HG03460 (cell line): ENCODE data around the gene RBM4.
"Not testable (repeated sequence)": the region's sequence is repeated elsewhere in the genome, so short reads cannot be mapped to it uniquely, and the experiment has no call there.

Source experiments
- ATAC-seq: cut with Tn5 transposase; IDR thresholded peaks from one replicate; pipeline ENCODE4 v1.9.1; 2021; ENCODE audit not compliant: unreplicated experiment

Gene RBM4

GRCh38 chr11:66616379-66617154 is 21.9 kb upstream of the RBM4 start, which contains the start of gene RBM14:
Gene RBM14 (plus strand): TSS chr11:66616630. CDS start chr11:66616721, 91 bp downstream.
- ATAC-seq, result peak; percentile 88

DNA sequence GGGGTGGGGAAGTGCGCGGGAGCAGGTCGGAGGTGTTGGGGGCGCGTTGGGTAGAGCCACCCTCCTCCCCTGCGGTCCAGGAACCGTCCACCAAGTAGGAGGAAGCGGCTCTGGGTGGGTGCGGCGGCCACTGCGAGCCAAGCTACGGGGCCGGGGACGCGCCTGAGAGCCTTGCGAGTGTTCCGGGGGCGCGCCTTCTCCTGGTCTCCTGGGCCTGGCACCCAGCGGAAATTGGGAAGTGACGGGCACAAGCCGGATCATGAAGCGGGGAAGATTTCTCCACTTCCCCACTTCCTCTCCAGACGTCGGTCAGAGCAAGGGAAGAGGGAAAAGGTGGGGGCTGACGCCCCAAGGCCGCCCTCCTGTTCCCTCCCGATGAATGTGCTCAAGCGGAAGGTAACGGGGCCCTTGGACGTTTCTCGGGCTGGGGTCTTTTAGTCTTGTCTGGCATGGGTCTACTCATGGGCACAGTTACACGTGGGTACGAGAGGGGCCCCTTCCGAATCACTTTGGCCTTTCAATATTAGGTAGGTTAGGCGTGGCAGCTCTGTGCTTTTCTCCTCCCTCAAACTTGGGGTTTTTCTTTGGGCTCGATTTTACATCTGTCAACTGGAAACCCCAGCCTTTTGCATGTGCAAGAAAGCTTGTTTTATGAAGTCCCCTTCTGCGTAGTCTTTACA is 21.2 kb upstream of the RBM4 start:
- ATAC-seq, result peak; percentile 11

GRCh38 chr11:66619080-66619554 is 19.4 kb upstream of the RBM4 start:
- no peak for ATAC-seq

DNA sequence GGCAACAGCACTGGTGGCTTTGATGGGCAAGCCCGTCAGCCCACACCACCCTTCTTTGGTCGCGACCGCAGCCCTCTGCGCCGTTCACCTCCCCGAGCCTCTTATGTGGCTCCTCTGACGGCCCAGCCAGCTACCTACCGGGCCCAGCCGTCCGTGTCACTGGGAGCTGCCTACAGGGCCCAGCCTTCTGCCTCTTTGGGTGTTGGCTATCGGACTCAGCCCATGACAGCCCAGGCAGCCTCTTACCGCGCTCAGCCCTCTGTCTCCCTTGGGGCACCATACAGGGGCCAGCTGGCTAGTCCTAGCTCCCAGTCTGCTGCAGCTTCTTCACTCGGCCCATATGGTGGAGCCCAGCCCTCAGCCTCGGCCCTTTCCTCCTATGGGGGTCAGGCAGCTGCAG is 14.1 kb upstream of the RBM4 start:
- ATAC-seq, result no peak

DNA sequence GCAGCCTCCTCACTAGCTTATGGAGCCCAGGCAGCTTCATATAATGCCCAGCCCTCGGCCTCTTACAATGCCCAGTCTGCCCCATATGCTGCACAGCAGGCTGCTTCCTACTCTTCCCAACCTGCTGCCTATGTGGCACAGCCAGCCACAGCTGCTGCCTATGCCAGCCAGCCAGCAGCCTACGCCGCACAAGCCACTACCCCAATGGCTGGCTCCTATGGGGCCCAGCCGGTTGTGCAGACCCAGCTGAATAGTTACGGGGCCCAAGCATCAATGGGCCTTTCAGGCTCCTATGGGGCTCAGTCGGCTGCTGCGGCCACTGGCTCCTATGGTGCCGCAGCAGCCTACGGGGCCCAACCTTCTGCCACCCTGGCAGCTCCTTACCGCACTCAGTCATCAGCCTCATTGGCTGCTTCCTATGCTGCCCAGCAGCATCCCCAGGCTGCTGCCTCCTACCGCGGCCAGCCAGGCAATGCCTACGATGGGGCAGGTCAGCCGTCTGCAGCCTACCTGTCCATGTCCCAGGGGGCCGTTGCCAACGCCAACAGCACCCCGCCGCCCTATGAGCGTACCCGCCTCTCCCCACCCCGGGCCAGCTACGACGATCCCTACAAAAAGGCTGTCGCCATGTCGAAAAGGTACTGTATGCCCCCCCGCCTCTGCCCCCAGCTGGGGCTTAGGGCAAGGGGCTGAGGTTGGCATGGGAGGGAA is 13.3 kb upstream of the RBM4 start:
- no peak for ATAC-seq

DNA sequence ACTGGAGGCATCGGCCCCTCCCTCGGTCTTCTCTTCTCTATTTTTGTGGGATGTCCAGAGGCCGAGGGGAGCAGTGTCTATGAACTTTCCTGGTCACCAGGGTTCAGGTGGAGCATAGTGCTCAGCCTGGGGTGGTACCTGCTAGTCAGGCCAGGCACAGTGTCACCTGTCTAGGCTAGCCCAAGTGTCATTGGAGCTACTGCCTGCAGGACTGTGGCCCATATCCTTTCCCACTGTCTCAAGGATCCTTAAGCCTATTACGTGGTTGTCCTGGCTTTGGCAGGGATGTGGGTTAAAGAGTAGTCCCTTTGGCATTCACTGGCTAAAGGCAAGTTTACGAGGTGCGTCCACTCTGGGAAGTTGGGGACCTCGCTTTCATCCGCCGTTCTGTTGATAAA is 12.8 kb upstream of the RBM4 start:
- no peak for ATAC-seq

- ATAC-seq, result no peak
These were observed 12.1 kb upstream of the RBM4 start for GRCh38 chr11:66626382-66626781.

DNA sequence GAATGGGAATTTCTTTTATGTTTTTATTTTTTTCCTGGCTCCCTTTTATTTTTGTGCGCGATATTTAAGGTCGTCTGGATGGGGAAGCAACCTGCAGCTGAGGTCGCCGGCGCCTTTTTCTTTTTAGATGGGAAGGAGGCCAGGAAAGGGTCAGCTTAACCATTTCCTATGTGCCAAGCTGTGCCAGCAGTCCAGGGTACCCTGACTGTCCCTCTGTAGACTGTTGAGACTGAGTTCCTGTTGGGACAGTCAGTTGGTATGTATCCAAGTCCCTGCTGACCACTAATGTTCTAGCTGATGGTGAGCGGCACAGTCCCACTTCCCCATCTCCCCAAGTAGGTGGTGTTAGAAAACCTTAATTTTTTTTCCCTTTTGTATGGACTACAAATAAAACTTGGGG is 11.6 kb upstream of the RBM4 start:
- ATAC-seq, result no peak

DNA sequence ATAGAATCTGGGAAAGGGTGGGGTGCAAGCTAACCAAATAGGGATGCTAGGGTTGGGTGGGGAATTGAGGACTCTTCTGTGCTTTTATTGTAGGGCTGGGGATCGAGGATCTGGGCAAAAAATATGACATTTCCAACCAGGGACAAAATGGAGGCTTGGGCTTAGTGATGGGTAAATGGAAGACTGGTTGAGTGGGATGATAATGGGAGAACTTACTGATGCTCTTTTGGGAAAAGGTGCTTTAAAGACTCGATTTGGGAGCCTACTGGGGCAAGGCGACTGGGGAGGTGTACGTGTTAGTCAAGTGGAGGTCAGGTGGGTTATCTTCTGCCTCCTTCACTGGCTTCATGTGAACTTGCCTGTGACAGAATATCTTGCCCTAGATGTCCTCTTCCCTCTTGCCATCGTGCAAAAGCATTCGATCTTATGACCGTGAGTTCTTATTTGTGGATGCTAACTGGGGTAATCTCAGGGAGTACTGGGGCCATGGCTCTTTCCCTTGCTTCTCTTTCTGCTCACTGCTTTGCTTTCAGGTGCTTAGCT is 10.4 kb upstream of the RBM4 start:
- no peak for ATAC-seq

DNA sequence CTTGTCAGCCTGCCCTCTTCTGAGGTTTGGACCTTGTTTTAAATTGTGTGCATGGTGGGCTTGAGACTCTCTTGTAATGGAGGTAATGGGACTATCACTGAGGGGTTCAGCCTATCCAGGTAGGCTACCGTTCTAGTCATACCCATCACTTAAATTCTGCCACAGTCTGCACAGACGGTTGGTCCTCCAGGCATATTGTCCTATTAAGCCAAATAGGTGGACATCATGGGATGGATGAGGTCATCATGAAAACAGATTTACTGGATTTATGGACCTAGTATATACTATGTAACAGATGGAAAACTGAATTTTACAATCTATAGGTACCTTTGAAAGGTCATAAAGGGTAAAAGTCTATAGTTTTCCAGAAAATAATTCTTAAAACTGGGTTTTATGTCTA is 9.1 kb upstream of the RBM4 start:
- no peak for ATAC-seq

GRCh38 chr11:66631883-66632282 is 6.6 kb upstream of the RBM4 start:
- no peak for ATAC-seq

DNA sequence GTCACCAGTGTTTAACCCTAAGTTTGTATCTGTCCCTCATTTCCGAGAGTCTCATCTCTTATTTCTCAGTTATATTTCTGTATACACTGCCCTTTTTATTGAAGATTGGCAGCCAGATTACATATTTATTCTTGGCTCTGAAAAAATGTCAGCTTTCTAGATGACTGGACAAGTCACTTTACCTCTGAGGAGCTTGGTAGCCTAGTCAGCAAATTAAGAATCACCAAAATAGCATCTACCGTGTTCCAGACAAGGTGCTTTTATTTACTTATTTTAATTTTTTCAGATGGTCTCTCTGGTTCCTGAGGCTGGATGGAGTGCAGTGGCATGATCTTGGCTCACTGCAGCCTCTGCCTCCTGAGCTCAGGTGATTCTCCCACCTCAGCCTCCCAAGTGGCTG is 5.6 kb upstream of the RBM4 start:
- no peak for ATAC-seq

DNA sequence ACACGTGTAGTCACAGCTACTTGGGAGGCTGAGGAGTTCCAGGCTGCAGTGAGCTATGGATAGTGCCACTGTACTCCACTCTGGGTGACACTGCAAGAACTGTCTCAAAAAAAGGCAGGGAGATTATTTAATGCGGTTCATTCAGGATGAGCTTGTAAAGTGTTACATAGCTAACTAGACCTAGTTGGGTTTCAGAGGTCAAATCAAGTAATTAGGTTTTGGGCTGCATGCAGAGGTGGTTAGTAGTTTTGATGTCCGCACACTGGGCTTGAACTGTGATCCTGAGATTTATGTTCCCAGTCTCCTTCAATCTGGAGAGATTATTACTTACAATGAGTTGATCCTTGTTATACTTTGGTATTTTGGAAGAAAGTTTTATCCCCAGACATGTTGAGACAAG is 2.1 kb upstream of the RBM4 start:
- no peak for ATAC-seq

- ATAC-seq, result no peak
These were observed 836 bp upstream of the RBM4 start for GRCh38 chr11:66637557-66638176.

- no peak for ATAC-seq
These were observed 737 bp downstream of the RBM4 start for GRCh38 chr11:66639066-66639813.

DNA sequence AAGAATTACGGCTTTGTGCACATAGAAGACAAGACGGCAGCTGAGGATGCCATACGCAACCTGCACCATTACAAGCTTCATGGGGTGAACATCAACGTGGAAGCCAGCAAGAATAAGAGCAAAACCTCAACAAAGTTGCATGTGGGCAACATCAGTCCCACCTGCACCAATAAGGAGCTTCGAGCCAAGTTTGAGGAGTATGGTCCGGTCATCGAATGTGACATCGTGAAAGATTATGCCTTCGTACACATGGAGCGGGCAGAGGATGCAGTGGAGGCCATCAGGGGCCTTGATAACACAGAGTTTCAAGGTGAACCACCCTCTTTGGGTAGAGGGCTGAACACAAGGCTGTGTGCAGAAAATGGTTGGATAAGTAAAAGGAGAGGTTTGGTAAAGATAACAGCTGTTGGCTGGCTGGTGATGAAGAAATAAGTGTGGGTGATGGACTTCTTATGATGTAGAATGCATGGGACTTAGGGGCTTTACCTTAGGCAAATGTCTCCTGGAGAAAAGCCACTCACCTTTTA is 1.4 kb downstream of the RBM4 start:
- not testable (repeated sequence) for ATAC-seq

DNA sequence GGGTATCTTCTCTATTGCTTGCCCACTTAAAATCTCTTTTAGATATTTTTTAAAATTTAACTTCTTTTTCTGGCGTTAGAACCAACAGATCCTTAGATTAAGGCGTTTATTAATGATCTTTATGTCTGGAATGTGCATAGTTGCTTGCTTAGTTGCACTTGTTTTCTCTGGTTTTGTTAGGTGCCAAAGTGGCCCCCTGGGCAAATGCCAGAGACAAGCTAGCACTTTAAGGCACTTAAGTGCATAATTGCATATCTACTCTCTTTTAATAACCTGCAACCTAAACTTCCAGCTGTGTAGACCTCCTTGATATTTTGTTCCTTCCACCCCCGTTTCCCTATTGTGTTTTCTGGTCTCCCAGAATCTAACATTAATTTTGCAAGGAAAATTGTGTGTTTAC is 3.3 kb downstream of the RBM4 start:
- no peak for ATAC-seq

- ATAC-seq, result no peak
These were observed 5.4 kb downstream of the RBM4 start for GRCh38 chr11:66643745-66644437.

DNA sequence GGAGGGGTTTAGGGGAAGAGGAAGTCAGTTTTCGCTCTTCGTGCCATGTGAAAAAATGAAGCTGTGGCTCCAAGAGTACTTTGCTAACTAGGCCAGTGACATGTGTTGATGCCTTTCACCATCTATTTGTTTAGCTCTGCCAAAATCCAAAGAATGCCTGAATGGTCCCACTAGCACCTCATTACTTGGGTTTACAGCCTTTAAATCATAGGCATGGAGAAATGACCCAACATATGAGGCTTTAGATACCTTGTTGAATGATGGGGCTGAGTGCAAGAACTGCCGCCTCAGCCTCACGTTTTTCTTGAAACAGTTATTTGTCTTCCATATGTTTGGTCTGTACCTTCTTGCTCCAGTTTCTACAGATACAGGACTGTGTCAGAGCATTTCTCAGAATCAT is 8.3 kb downstream of the RBM4 start:
- ATAC-seq, result no peak

DNA sequence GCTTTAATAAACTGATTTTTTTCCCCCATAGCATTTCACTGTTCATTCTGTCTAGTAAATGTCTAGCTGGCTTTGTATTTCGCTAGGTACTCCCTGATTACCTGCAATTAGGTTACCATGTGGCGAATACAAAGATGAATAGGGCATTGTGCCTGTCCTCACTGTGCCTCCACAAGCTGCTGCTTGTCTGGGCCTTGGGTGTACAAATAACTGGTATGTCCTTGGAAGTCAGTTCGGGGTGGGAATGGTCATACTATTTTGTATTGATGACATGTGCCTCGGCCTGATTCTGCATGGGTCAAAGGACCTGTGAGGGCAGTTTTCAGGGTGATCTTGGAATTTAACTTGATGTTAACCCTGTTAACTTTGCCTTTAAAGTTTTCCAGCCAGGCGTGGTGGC is 11.4 kb downstream of the RBM4 start:
- no peak for ATAC-seq
